SK-N-SH treated with all-trans-retinoic acid at 6 μM for 48 hours (cell line): ENCODE measurements around the gene CUL1.

Experiments
- ISL1 ChIP-seq: fragments of 250-450 bp; sonication (Bioruptor Pico); IDR thresholded peaks from 2 replicates; pipeline ENCODE4 v2.1.2; 2022; ENCODE audit warnings: mild to moderate bottlenecking, moderate library complexity
- PATZ1 ChIP-seq: fragments of 250-450 bp; sonication (Bioruptor Pico); IDR thresholded peaks from 2 replicates; pipeline ENCODE4 v1.8.0; 2020; ENCODE audit warnings: mild to moderate bottlenecking, moderate library complexity, borderline replicate concordance
- RARB ChIP-seq: fragments of 250-450 bp; sonication (Bioruptor Pico); IDR thresholded peaks from 2 replicates; pipeline ENCODE4 v1.8.0; 2021; ENCODE audit warnings: mild to moderate bottlenecking, moderate library complexity
- TCF4 ChIP-seq: fragments of 250-450 bp; sonication (Bioruptor Pico); IDR thresholded peaks from 2 replicates; pipeline ENCODE4 v1.8.0; 2021; ENCODE audit warnings: mild to moderate bottlenecking, moderate library complexity, borderline replicate concordance
- ZC3H10 ChIP-seq: fragments of 250-450 bp; sonication (Bioruptor Pico); IDR thresholded peaks from 2 replicates; pipeline ENCODE4 v1.5.1; 2021; ENCODE audit warnings: mild to moderate bottlenecking, moderate library complexity
- ZNF565 ChIP-seq: fragments of 450-650 bp; formaldehyde crosslinking; conservative IDR thresholded peaks from 2 replicates; pipeline ENCODE4 v1.5.0; 2020; ENCODE audit warnings: low read depth, mild to moderate bottlenecking, moderate library complexity
- ZNF8 ChIP-seq: fragments of 450-650 bp; formaldehyde crosslinking; IDR thresholded peaks from 2 replicates; pipeline ENCODE4 v1.5.0; 2020; ENCODE audit warnings: mild to moderate bottlenecking, moderate library complexity

- TF ChIP-seq ZC3H10 (no peak), ZNF565 (no peak), TCF4 (CRISPR knock-in tag) (no peak), ISL1 (CRISPR knock-in tag) (no peak), PATZ1 (CRISPR knock-in tag) (no peak), ZNF8 (CRISPR knock-in tag) (no peak), RARB (CRISPR knock-in tag) (no peak)
These were observed 28.8 kb upstream of the CUL1 start for GRCh38 chr7:148669927-148670326.
